Islet precursor cell (in vitro differentiated cells): ENCODE measurements around the gene CATSPER3.
"Not testable (repeated sequence)": the region's sequence is repeated elsewhere in the genome, so short reads cannot be mapped to it uniquely, and the experiment has no call there.

ENCODE experiments used
- DNase-seq: peaks from one replicate; pipeline ENCODE4 v3.0.0-alpha.2; 2018

The CATSPER3 gene

DNA sequence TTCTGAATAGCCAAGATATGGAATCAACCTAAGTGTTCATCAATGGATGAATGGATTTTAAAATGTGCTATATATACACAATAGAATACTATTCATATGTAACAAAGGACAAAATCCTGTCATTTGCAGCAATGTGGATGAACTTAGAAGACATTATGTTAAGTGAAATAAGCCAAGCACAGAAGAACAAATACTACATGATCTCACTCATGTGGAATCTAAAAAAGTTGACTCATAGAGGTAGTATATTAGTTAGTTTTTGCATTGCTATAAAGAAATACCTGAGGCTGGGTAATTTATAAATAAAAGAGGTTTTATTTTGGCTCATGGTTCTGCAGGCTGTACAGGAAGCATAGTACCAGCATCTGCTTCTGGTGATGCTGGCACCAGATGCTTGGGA is 8.1 kb downstream of the CATSPER3 start:
- no peak for DNase-seq

DNA sequence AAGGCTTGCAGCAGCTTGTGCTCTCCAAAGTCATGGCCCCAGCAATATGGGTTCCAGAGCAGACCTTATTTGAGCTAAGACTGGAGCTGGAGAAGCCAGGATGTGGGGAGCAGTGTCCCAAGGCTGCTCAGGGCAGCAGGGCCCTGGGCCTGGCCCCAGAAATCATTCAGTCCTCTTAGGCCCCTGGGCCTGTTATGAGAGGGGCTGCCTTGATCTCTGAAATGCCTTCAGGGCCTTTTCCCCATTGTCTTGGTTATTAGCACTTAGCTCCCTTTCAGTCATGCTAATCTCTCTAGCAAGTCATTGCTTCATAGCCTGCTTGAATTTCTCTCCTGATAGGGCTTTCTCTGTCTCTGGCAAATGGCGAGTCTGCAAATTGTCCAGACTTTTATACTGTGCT is 9.1 kb downstream of the CATSPER3 start:
- no peak for DNase-seq

DNA sequence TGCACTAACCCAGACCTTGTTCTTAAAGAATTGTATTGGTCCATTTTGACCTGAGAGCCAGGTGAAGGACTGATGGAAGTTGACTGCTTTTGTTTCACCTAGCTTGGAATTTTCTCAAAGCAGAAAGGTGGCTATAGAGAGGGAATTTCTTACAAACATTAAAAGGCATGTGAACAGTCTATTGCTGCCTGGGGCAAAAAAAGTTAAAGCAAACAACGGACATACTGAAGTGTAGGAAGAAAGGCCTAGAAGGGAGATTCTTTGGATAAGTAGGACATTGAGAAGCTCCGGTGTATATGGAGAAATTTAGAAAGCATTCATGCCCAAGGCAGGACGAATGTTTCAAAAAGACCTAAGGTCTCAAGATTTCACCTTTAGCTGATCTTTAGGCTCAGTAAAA is 11.7 kb downstream of the CATSPER3 start:
- no peak for DNase-seq

DNA sequence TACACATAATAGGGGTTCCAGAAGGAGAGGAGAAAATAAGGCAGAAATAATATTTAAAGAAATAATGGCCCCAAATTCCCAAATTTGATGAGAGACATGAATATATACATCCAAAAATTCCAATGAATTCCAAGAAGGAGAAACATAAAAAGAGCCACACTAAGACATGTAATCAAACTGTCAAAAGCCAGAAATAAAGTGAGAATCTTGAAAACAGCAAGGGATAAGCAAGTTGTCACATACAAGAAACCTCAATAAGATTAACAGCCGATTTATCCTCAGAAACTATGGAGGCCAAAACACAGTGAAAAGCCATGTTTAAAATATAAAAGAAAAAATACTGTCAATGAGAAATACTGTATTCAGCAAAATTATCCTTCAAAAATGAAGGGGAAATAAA is 14.5 kb downstream of the CATSPER3 start:
- no peak for DNase-seq

DNA sequence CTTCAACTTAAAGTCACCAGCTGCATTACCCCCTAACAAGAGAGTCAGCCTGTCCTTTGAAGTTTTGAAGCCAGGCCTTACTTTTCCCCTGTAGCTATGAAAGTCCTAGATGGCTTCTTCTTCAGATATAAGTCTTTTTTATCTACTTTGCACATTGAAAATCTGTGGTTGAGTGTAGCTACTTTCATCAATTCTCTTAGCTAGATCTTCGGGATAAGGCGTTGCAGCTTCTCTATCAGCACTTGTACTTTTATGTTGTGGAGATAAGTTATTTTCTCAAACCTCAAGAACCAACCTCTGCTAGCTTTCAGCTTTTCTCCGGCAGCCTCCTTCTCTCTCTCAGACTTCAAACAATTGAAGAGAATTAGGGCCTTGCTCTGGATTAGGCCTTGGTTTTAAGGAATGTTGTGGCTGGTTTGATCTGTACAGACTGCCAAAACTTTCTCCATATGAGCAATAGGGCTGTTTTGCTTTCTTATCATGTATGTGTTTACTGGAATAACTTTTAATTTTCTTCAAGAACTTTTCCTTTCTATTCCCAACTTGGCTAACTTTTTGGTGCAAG is 21.6 kb downstream of the CATSPER3 start:
- no peak for DNase-seq

DNA sequence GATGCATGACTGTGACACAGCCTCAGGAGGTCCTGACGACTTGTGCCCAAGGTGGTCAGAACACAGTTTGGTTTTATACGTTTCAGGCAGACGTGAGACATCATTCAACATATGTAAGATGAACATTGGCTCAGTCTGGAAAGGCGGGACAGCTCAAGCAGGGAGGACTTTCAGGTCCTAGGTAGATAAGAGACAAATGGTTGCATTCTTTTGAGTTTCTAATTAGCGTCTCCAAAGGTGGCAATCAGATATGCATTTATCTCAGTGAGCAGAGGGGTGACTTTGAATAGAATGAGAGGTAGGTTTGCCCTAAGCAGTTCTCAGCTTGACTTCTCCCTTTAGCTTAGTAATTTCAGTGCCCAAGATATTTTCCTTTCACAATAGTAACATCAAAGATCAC is 22.5 kb downstream of the CATSPER3 start:
- DNase-seq: not testable (repeated sequence)

DNA sequence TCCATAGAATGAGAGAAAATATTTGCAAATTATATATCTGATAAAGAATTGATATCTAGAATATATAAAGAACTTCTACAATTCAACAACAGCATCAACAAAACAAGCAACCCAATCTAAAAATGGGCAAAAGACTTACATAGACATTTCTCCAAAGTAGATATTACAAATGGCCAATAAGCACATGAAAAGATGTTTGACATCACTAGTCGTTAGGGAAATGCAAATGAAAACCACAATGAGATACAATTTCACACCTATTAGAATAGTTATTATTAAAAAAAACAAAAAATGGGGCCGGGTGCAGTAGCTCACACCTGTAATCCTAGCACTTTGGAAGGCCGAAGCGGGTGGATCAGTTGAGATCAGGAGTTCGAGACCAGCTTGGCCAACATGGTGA is 24.4 kb downstream of the CATSPER3 start:
- no peak for DNase-seq

DNA sequence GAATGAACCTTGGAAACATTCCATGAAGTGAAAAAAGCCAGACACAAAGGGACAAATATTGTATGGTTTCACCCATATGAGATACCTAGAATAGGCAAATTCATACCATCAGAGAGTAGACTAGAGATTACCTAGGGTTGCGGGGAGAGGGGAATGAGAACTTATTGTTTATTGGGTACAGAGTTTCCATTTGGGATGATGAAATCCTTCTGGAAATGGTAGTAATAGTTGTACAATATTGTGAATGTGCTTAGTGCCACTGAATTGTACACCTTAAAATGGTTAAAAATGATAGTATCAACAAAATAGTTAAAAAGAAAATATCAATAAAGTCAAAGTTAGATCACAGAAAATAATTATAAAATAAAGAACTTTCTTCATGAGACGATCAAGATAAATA is 25.5 kb downstream of the CATSPER3 start:
- DNase-seq: no peak

DNA sequence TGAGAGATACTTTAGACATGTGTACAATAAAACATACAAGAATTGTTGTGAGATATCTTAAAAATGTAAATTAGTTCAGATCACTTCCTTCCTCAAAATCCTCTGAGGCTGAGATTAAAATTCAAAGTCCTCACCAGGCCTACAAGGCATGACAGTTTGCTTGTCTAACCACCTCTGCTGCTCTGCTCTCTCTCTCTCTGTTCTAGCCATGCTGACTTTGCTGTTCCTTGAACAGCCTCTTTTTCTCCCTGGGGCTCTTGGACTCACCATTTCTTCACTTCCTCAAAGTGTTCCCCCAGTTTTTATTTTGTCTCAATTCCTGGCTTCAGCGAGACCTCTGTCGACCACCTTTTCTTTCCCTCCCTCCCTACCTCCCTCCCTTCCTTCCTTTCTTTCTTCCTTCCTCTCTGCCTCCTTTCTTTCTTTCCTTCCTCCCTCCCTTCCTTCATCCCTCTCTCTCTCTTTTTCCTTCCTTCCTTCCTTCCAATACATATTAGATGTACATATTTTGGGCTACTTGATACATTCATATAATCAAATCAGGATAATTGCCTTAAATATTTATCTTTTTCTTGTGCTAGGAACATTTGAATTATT is 27.0 kb downstream of the CATSPER3 start:
- no peak for DNase-seq

DNA sequence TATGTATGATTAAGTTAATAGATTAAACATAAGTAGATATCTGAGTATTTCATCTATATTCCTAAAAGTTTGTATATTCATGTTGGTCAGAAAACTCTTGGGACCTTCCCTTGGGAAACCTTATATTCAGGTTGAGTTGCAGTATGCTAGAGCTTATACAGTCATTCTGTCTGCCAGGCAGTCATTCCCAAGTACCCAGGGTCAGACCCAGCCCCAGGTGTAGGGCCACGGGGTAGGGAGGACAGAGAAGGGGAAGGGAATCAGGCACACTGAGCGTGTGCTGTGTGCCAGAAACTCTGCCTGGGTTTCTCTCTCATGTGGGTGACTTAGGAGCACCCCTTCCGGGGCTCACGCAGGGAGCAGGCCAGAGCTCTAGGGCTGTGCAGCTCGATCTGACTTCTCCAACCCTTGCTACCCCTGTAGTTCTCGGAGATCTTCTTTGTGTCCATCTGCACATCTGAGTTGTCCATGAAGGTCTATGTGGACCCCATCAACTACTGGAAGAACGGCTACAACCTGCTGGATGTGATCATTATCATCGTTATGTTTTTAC is 28.2 kb downstream of the CATSPER3 start:
- DNase-seq: no peak

DNA sequence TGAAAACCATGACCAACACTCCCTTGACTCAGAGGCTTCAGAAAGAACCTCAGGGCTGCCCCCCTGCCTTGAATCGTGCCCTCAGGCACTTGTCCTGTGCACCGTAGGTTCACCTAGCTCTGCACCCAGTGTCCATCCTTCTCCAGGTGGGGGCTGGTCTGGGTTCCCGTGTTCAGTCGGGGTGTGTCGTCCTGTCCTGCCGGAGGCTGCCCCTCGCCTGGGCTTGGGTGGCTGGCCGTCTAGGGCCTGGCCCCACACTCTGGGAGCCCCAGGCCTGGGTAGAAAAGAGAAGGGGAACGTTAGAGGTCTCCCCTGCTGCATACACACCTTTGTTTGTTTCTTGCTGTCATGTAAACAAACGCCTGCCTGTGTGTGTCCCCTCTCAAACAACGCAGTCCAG is 29.3 kb downstream of the CATSPER3 start:
- DNase-seq: no peak

DNA sequence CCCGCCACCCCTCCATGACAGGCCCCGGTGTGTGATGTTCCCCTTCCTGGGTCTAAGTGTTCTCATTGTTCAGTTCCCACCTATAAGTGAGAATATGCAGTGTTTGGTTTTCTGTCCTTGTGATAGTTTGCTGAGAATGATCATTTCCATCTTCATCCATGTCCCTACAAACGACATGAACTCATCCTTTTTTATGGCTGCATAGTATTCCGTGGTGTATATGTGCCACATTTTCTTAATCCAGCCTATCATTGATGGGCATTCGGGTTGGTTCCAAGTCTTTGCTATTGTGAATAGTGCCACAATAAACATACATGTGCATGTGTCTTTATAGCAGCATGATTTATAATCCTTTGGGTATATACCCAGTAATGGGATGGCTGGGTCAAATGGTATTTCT is 30.4 kb downstream of the CATSPER3 start:
- not testable (repeated sequence) for DNase-seq

DNA sequence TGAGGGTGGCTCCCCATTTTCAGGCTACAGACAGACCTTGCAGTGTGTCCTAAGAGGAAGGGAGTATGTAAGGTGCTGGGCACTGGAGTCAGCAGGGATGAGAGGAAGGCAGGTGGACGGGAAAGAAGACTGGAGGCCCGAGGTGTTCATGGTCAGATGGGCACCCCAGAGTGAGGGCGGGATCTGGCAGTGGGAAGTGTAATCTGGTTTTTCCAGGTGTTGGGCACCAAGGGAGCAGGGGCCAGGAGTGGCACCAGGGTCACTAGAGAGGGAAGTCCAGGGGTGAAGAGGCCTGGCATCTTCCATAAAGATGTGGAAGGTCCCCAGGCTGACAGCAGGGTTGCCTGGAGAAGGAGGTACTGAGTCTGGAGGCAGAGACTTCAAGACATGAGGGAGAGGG is 36.7 kb downstream of the CATSPER3 start:
- DNase-seq: no peak

DNA sequence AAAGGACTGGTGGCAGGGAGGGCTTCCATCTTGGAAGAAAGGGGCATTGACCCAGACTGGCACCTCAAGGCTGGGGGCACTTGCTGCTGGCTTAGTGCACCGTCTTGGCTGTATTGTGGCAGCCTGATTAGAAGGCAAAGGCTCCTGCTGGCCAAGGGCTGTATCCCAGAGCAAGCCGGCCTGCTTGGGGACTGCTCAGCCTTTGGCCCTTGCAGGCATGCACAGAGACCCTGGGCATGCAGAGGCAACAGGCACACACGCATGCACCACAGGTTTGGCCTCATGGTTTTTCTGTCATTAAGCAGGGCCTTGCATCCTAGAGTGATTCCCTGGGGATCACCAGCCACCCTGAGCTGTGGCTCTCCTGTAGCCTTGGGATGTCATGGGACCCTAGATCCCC is 37.4 kb downstream of the CATSPER3 start:
- DNase-seq: no peak

DNA sequence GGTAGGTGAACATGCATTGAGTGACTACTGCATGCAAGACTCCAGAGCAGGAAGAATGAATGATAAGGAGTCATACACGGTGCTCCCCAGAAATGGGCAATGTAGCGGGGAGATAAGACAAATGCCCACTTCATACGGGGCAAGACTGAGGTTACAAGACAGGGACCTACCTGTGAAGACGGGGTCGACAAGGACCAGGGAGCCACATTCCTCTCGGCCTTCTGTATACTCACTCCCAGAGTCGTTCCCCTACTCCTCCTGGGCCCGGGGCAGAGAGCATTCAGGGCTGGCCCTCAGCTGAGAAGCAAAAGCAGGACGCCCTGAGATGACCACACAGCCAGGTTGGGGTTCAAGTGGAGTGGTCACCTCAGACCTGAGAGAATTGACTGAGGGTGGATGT is 39.6 kb downstream of the CATSPER3 start:
- DNase-seq: no peak

DNA sequence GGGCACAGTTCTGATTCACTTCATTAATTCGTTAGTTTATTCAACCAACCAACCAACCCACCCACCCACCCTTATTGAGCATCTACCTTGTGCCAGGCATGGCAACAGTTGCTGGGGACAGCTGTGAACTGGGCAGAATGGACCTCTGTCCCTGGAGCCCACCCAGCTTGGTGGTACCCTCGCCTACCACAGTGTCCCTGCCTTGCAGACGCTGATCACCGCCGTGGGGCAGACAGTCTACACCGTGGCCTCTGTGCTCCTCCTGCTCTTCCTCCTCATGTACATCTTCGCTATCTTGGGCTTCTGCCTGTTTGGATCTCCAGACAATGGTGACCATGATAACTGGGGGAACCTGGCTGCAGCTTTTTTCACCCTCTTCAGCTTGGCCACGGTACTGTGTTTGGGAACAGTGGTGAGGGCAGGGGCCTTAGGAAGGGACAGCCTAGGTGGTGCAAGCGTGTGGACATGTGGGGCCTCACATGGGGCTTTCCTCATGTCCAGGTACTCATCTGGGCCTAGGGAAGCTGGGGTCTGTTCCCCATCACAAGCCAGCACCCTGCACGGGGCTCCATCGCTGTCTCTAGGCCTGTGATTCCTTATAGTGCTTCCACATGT is 40.1 kb downstream of the CATSPER3 start:
- no peak for DNase-seq

DNA sequence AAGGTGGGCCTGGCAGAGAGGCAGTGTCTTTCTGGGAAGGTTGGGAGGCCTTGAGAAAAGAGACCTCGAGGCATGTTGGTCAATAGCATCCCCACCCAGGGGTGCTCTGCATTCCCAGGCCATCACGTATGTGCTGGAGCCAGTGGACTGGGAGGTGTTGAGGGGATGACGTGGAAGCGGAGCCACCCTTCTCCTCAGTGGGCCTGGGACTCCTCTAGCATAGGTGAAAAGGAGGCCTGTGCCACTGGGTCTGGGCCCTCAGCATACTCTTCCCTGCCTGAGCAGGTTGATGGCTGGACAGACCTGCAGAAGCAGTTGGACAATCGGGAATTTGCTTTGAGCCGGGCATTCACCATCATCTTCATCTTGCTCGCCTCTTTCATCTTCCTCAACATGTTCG is 40.8 kb downstream of the CATSPER3 start:
- DNase-seq: no peak

DNA sequence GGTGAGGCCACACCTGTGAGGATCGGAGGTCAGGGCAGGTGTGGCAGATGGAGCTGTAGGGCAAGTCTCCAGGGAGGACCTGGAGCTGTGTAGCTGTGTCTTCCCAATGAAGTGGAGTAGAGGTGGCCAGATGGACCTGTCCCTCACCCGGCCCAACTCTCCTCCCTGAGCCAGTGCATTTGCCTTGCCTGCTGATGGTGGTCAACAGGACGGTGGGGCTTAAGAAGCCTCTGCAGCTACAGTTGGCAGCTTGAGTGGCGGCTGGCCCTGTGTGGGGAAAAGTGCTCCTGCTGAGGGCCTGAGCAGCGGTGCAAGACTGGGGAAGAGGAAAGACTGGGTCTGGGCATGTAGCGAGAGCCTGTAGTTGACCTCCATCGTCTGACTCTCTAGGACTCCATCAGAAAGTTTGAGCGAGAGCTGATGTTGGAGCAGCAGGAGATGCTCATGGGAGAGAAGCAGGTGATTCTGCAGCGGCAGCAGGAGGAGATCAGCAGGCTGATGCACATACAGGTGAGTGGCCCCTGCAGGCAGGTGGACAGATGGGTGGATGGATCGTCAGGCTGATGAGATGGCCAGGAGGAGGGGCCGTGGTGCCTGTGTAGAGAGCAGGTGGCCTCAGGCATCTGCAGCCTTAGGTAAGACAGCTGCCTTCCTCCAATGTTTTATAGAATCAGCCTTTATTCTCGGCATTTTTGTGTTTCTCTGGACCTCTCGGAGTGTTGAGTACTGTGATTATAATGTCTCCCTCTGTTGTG is 41.5 kb downstream of the CATSPER3 start:
- DNase-seq: peak; percentile 52

DNA sequence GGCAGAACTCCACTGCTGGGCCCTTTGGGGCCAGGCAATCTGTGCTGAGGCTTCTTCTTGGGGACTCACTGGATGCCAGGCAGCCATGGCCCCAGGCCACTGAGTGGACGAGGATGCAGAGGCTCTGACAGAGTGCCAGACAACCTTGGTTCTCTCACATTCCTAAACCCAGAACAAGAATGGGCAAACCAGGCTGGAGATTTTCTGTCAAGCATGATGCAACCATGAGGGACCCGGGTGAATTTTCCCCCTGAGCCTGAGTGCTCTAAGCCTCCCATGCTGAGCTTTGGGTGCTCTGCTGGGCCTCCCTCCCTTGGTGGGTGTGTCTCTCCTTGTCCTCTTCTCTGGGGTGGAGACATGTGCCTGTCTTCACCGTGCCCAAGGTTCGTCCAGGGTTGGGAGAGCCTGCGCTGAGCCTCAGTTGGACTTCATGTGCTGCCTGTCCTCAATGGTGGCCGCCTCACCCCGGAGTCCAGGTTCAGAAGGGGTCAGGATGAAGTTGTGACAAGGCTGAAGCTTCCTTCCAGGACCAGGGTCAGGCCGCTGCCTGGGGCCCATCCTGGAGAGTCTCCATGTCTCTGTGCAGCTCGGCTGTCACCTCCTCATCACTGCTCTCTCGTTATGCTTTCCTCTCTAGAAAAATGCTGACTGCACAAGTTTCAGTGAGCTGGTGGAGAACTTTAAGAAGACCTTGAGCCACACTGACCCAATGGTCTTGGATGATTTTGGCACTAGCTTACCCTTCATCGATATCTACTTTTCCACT is 42.2 kb downstream of the CATSPER3 start:
- DNase-seq: peak; percentile 40

DNA sequence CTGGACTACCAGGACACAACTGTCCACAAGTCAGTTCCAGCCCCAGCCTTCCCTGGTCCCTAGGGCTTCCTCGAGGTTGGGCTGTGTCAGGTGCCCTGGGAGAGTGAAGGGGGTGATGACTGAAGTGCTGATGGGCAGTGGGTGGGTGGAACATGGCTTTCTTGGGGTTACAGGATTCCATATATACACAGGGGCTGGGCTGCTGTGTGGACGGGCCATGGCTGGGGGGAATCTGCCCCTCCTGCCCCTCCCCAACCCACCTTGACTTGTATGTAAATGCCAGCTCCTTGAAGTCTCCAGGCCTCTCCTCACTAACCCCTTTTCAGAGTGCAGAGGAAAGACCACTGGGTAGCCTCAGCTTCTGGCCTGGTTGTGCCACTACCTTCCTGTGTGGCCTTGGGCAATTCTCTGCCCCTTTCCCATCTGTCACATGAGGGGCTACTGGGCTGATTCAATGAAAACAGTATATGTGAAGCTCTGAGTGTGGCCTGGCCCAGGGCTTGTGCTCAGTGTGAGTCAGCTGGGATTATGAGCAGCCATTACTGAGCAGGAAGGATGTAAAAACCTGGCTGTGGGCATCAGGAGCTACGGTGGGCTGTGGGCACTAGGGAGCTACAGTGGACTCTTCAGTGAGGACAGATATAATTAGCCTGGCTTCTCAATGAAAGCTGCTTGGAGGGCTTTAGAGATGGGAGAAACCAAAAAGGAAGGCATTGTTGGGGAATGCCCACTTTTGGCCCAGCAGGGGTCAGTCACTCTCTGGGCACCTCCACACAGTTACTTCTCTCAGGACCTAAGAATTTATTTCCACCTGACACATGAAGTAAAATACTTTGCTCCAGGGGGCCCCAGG is 43.0 kb downstream of the CATSPER3 start:
- peak; percentile 42 for DNase-seq

DNA sequence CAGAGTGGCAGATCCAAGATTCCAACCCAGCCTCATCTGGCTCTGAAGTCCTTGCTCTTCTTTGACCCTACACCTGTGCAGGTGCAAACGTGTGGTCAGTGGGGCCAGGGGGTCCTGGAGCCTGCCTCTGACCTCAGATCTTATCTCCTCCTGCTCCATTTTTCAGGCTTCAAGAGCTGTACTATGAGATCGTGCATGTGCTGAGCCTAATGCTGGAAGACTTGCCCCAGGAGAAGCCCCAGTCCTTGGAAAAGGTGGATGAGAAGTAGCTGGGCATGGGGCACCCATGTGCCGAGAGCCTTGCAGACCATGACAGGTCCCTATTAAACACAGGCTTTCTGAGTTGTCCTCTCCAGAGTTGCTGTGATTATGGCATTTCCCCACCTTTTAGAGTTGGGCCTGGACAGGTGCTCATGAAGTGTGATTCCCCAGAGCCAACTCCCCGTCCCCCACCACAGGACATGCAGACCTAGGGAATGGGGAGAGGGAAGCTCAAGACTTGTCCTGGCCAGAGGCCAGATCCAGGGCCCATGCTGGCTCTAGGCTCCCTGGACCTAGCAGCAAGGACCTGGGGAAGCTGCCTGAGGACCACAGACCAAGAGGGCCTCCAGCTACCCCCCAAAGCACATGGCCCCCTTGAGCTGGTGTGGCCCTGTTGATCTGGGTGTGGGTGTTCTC is 43.8 kb downstream of the CATSPER3 start:
- peak; percentile 51 for DNase-seq
